ENCODE measurements around the gene LUZP2. TPM values are rescaled to one million over a fixed set of nuclear protein-coding genes. Genes with fewer than 3 reads are reported as not detected.

The LUZP2 gene
- total RNA-seq, 1 donor from 2014 or later = 0.96 TPM

DNA sequence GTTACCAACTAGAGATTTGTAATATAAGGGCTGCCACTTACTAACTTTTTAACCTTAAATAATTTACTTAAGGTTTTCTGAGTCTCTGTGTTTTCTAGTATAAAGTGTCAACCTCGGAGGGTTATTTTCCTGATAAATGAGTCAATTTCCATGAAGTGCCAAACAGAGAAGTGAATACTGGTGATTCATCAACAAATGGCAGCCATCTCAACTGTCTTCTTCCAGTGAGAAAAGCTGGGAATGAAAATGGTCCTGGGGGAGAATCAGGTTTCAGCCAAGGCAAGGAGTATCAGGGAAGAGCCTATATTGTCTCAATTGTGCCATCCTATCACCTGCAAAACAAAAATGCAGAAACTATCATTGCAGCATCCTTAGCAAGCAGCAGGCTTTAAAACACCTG, 129.1 kb downstream of the LUZP2 start:
- H3K36me3 Mint-ChIP-seq (ENCODE audit: unreplicated experiment) = no peaks in the 10 kb centered on the region
- H3K27me3 Mint-ChIP-seq (ENCODE audit: unreplicated experiment) = no peaks in the 10 kb centered on the region
- TF ChIP-seq, protein P1, sequence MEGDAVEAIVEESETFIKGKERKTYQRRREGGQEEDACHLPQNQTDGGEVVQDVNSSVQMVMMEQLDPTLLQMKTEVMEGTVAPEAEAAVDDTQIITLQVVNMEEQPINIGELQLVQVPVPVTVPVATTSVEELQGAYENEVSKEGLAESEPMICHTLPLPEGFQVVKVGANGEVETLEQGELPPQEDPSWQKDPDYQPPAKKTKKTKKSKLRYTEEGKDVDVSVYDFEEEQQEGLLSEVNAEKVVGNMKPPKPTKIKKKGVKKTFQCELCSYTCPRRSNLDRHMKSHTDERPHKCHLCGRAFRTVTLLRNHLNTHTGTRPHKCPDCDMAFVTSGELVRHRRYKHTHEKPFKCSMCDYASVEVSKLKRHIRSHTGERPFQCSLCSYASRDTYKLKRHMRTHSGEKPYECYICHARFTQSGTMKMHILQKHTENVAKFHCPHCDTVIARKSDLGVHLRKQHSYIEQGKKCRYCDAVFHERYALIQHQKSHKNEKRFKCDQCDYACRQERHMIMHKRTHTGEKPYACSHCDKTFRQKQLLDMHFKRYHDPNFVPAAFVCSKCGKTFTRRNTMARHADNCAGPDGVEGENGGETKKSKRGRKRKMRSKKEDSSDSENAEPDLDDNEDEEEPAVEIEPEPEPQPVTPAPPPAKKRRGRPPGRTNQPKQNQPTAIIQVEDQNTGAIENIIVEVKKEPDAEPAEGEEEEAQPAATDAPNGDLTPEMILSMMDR (IDR thresholded peaks at IDR 0.05; ENCODE audit: partially characterized antibody, unreplicated experiment) = no peak
- H3K4me1 Mint-ChIP-seq (ENCODE audit: low read depth, unreplicated experiment) = peaks cover 17% of the 10 kb centered on the region
- no peaks in the 10 kb centered on the region for H3K9me3 Mint-ChIP-seq (ENCODE audit: unreplicated experiment)
- DNase-seq = no peak
- H3K4me3 Mint-ChIP-seq (ENCODE audit: unreplicated experiment) = no peak overlapping the region
- peak overlapping the region; percentile 7 for H3K27ac Mint-ChIP-seq (ENCODE audit: unreplicated experiment)

DNA sequence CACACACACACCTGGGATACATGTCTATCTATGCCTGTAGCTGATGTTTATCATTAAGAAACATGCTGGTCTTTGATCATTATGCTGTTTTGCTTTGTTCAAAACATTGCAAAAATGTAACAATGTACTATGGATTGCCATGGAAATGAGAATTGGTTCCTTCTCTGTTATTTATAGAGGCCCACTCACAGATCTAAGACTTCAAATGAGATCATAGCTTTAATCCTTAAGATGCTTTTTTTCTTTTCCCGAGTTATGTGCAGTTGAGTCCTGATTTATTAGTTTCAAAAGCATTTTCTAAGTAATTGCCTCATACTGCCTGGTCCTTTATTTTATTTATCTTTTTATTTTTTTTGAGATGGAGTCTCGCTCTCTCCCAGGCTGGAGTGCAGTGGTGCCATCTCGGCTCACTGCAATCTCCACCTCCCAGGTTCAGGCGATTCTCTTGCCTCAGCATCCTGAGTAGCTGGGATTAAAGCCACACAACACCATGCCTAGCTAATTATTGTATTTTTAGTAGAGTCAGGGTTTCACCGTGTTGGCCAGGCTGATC, 131.4 kb downstream of the LUZP2 start:
- Mint-ChIP-seq H3K9me3 (ENCODE audit: unreplicated experiment) (no peaks in the 10 kb centered on the region), H3K4me1 (ENCODE audit: low read depth, unreplicated experiment) (peaks cover 12% of the 10 kb centered on the region), H3K4me3 (ENCODE audit: unreplicated experiment) (no peak overlapping the region), H3K36me3 (ENCODE audit: unreplicated experiment) (no peaks in the 10 kb centered on the region), H3K27ac (ENCODE audit: unreplicated experiment) (no peak overlapping the region), H3K27me3 (ENCODE audit: unreplicated experiment) (peaks cover 2% of the 10 kb centered on the region)
- TF ChIP-seq, protein P1 (IDR thresholded peaks at IDR 0.05; ENCODE audit: partially characterized antibody, unreplicated experiment) = no peak
- DNase-seq = no peak

DNA sequence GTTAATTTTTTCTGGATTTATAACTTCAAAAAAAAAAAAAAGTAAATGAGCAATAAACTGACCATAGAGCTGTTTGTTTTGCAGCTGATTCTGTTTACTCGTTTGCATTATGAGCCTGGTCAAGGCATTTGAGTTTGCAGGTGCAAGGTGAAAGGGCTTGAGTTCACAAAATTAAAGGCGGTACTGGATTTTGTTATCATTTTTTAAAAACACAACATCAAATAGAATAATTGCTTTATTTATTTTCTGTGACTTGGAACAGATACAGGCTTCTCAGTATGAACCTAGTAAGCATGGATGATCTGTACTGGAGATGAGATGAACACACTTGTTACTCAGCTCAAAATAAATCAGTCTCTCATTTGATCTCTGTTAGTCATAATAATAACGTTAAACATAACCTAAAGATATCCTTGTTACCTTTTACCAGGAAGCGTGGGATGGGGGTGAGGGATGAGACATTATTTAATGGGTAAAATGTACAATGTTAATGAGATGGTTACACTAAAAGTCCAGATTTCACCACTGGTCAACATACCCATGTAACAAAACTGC, 137.8 kb downstream of the LUZP2 start:
- H3K9me3 Mint-ChIP-seq (ENCODE audit: unreplicated experiment) = no peaks in the 10 kb centered on the region
- no peaks in the 10 kb centered on the region for H3K4me1 Mint-ChIP-seq (ENCODE audit: low read depth, unreplicated experiment)
- TF ChIP-seq, protein P1 (IDR thresholded peaks at IDR 0.05; ENCODE audit: partially characterized antibody, unreplicated experiment) = no peak
- DNase-seq = no peak
- peaks cover 3% of the 10 kb centered on the region for H3K27me3 Mint-ChIP-seq (ENCODE audit: unreplicated experiment)
- H3K36me3 Mint-ChIP-seq (ENCODE audit: unreplicated experiment) = no peaks in the 10 kb centered on the region
- H3K4me3 Mint-ChIP-seq (ENCODE audit: unreplicated experiment) = no peak overlapping the region
- H3K27ac Mint-ChIP-seq (ENCODE audit: unreplicated experiment) = no peak overlapping the region

DNA sequence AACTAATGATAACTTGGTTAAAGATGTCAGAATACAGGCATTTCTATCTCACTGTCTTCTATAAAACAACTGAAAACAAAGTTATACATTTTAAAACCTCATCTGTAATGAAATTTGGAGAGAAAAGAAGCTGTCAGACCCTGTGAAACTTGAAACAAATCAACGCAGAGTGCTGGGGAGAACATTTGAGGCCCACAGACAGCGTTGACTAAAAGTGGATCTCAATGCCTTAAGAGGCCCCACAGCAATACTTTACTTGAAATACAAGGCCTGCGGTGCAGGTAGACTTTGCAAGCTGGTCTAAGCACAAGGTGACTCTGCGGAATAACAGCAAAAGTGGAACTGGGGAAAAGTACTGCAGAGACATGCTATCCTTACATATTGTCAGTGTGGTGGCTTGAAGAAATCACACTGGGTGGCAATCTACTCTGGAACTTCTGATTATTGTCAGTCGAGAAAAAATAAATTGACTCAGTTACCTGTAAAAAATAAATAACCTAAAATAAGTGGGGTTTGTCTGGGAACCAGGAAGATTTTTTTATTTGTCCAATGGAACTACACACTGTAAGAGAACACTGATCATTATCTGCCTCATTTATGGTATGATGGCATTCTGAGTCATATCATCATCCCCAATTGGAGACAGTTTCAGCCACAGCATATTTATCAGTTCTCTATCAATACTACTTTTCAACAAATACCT, 138.9 kb downstream of the LUZP2 start:
- no peaks in the 10 kb centered on the region for H3K9me3 Mint-ChIP-seq (ENCODE audit: unreplicated experiment)
- TF ChIP-seq, protein P1 (IDR thresholded peaks at IDR 0.05; ENCODE audit: partially characterized antibody, unreplicated experiment) = no peak
- no peaks in the 10 kb centered on the region for H3K36me3 Mint-ChIP-seq (ENCODE audit: unreplicated experiment)
- no peak overlapping the region for H3K27ac Mint-ChIP-seq (ENCODE audit: unreplicated experiment)
- H3K4me3 Mint-ChIP-seq (ENCODE audit: unreplicated experiment) = no peak overlapping the region
- peaks cover 4% of the 10 kb centered on the region for H3K27me3 Mint-ChIP-seq (ENCODE audit: unreplicated experiment)
- no peaks in the 10 kb centered on the region for H3K4me1 Mint-ChIP-seq (ENCODE audit: low read depth, unreplicated experiment)
- no peak for DNase-seq

DNA sequence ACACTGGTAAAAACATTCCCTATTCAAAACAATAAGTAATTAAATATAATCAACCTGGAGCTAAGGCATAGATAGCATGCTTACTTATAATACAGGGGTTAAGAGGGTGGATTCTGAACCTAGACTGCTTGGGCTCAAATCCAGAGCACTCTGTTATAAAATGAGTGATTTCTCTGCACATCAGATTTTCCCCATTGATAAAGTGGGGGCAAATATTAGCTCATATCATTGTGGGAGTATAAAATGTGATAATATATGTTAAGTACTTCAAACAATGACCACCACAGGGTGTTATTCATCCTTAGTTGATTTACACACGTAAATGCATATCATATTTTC, 139.4 kb downstream of the LUZP2 start:
- Mint-ChIP-seq H3K27me3 (ENCODE audit: unreplicated experiment) (peaks cover 4% of the 10 kb centered on the region), H3K9me3 (ENCODE audit: unreplicated experiment) (no peaks in the 10 kb centered on the region)
- TF ChIP-seq, protein P1 (IDR thresholded peaks at IDR 0.05; ENCODE audit: partially characterized antibody, unreplicated experiment) = no peak

More for the DNA sequence above, 139.4 kb downstream of the LUZP2 start:
- no peak for DNase-seq
- Mint-ChIP-seq H3K4me1 (ENCODE audit: low read depth, unreplicated experiment) (no peaks in the 10 kb centered on the region), H3K4me3 (ENCODE audit: unreplicated experiment) (no peak overlapping the region), H3K36me3 (ENCODE audit: unreplicated experiment) (no peaks in the 10 kb centered on the region), H3K27ac (ENCODE audit: unreplicated experiment) (no peak overlapping the region)
